ENCODE measurements around the gene C16orf87. TPM values are rescaled to one million over a fixed set of nuclear protein-coding genes. Genes with fewer than 3 reads are reported as not detected.
"Not testable (repeated sequence)": the region's sequence is repeated elsewhere in the genome, so short reads cannot be mapped to it uniquely, and the experiment has no call there.

Gene C16orf87
- total RNA-seq, 2 donors from 2014 or later, result 12.4 to 20.3 TPM

- ATAC-seq (no peak), DNase-seq (no peak)
- H3K36me3 Mint-ChIP-seq (ENCODE audit: low read depth), result peaks cover 10% of the 10 kb centered on the region
- H3K4me3 Mint-ChIP-seq, result no peak overlapping the region
- H3K4me1 Mint-ChIP-seq, result peaks cover 17% of the 10 kb centered on the region
- H3K27me3 Mint-ChIP-seq, result no peaks in the 10 kb centered on the region
- H3K27ac Mint-ChIP-seq, result peak overlapping the region; percentile 72
- no peaks in the 10 kb centered on the region for H3K9me3 ChIP-seq (ENCODE audit: control insufficient read depth, low read length, poor library complexity, severe bottlenecking)
Measured at GRCh38 chr16:46803373-46803772, 27.6 kb downstream of the C16orf87 start.

- Mint-ChIP-seq H3K36me3 (ENCODE audit: low read depth) (peaks cover 7% of the 10 kb centered on the region), H3K4me3 (no peak overlapping the region), H3K27ac (no peak overlapping the region), H3K27me3 (no peaks in the 10 kb centered on the region), H3K4me1 (peaks cover 14% of the 10 kb centered on the region)
- no peak for DNase-seq
- no peak for ATAC-seq
- H3K9me3 ChIP-seq (ENCODE audit: control insufficient read depth, low read length, poor library complexity, severe bottlenecking), result no peaks in the 10 kb centered on the region
Measured at GRCh38 chr16:46801428-46802049, 29.4 kb downstream of the C16orf87 start.

GRCh38 chr16:46800494-46800893 lies 30.5 kb downstream of the C16orf87 start:
- no peak overlapping the region for H3K4me3 Mint-ChIP-seq

GRCh38 chr16:46797501-46797900 lies 33.5 kb downstream of the C16orf87 start:
- ATAC-seq, result no peak
- Mint-ChIP-seq H3K36me3 (ENCODE audit: low read depth) (no peaks in the 10 kb centered on the region), H3K27ac (no peak overlapping the region), H3K4me1 (peaks cover 2% of the 10 kb centered on the region), H3K27me3 (no peaks in the 10 kb centered on the region), H3K4me3 (no peak overlapping the region)
- H3K9me3 ChIP-seq (ENCODE audit: control insufficient read depth, low read length, poor library complexity, severe bottlenecking), result no peaks in the 10 kb centered on the region
- no peak for DNase-seq

More at GRCh38 chr16:46800494-46800893, 30.5 kb downstream of the C16orf87 start:
- H3K9me3 ChIP-seq (ENCODE audit: control insufficient read depth, low read length, poor library complexity, severe bottlenecking), result no peaks in the 10 kb centered on the region
- DNase-seq (no peak), ATAC-seq (no peak)
- H3K4me1 Mint-ChIP-seq, result peaks cover 14% of the 10 kb centered on the region
- no peaks in the 10 kb centered on the region for H3K27me3 Mint-ChIP-seq
- no peak overlapping the region for H3K27ac Mint-ChIP-seq
- peaks cover 7% of the 10 kb centered on the region for H3K36me3 Mint-ChIP-seq (ENCODE audit: low read depth)

GRCh38 chr16:46796764-46797269 lies 34.2 kb downstream of the C16orf87 start:
- ATAC-seq, result no peak
- no peaks in the 10 kb centered on the region for H3K27me3 Mint-ChIP-seq
- H3K4me1 Mint-ChIP-seq, result peaks cover 3% of the 10 kb centered on the region
- no peak overlapping the region for H3K4me3 Mint-ChIP-seq
- H3K9me3 ChIP-seq (ENCODE audit: control insufficient read depth, low read length, poor library complexity, severe bottlenecking), result no peaks in the 10 kb centered on the region
- no peak overlapping the region for H3K27ac Mint-ChIP-seq
- DNase-seq, result no peak
- peaks cover 2% of the 10 kb centered on the region for H3K36me3 Mint-ChIP-seq (ENCODE audit: low read depth)

- no peaks in the 10 kb centered on the region for H3K9me3 ChIP-seq (ENCODE audit: control insufficient read depth, low read length, poor library complexity, severe bottlenecking)
- DNase-seq (no peak), ATAC-seq (no peak)
- H3K27me3 Mint-ChIP-seq, result no peaks in the 10 kb centered on the region
- H3K36me3 Mint-ChIP-seq (ENCODE audit: low read depth), result peaks cover 2% of the 10 kb centered on the region
- no peak overlapping the region for H3K27ac Mint-ChIP-seq
- no peak overlapping the region for H3K4me3 Mint-ChIP-seq
- H3K4me1 Mint-ChIP-seq, result peaks cover 8% of the 10 kb centered on the region
Measured at GRCh38 chr16:46793841-46794240, 37.1 kb downstream of the C16orf87 start.

- H3K4me3 Mint-ChIP-seq, result peak overlapping the region; percentile 77
- H3K27ac Mint-ChIP-seq, result no peak overlapping the region
- no peaks in the 10 kb centered on the region for H3K27me3 Mint-ChIP-seq
Measured at GRCh38 chr16:46790599-46791270, 40.2 kb downstream of the C16orf87 start.

GRCh38 chr16:46789499-46790414 lies 41.2 kb downstream of the C16orf87 start:
- DNase-seq (peak; percentile 61 to 77 (median 75)), ATAC-seq (peak; percentile 97)
- Mint-ChIP-seq H3K4me1 (peaks cover 8% of the 10 kb centered on the region), H3K36me3 (ENCODE audit: low read depth) (peaks cover 2% of the 10 kb centered on the region), H3K4me3 (peak overlapping the region; percentile 77), H3K27ac (no peak overlapping the region), H3K27me3 (no peaks in the 10 kb centered on the region)
- H3K9me3 ChIP-seq (ENCODE audit: control insufficient read depth, low read length, poor library complexity, severe bottlenecking), result no peaks in the 10 kb centered on the region

More at GRCh38 chr16:46790599-46791270, 40.2 kb downstream of the C16orf87 start:
- no peaks in the 10 kb centered on the region for H3K9me3 ChIP-seq (ENCODE audit: control insufficient read depth, low read length, poor library complexity, severe bottlenecking)
- ATAC-seq (no peak), DNase-seq (no peak)
- Mint-ChIP-seq H3K36me3 (ENCODE audit: low read depth) (peaks cover 2% of the 10 kb centered on the region), H3K4me1 (peaks cover 8% of the 10 kb centered on the region)

GRCh38 chr16:46788891-46789474 lies 42.0 kb downstream of the C16orf87 start:
- ATAC-seq (no peak), DNase-seq (no peak)
- peaks cover 2% of the 10 kb centered on the region for H3K36me3 Mint-ChIP-seq (ENCODE audit: low read depth)
- H3K4me3 Mint-ChIP-seq, result no peak overlapping the region
- H3K27ac Mint-ChIP-seq, result no peak overlapping the region
- H3K27me3 Mint-ChIP-seq, result no peaks in the 10 kb centered on the region
- no peaks in the 10 kb centered on the region for H3K9me3 ChIP-seq (ENCODE audit: control insufficient read depth, low read length, poor library complexity, severe bottlenecking)
- peaks cover 8% of the 10 kb centered on the region for H3K4me1 Mint-ChIP-seq

GRCh38 chr16:46787909-46788308 lies 43.1 kb downstream of the C16orf87 start:
- Mint-ChIP-seq H3K27ac (no peak overlapping the region), H3K27me3 (no peaks in the 10 kb centered on the region), H3K4me1 (peaks cover 8% of the 10 kb centered on the region), H3K4me3 (no peak overlapping the region), H3K36me3 (ENCODE audit: low read depth) (peaks cover 4% of the 10 kb centered on the region)
- DNase-seq (no peak), ATAC-seq (no peak)
- no peaks in the 10 kb centered on the region for H3K9me3 ChIP-seq (ENCODE audit: control insufficient read depth, low read length, poor library complexity, severe bottlenecking)

- H3K4me1 Mint-ChIP-seq, result peaks cover 2% of the 10 kb centered on the region
- H3K4me3 Mint-ChIP-seq, result no peak overlapping the region
- peaks cover 4% of the 10 kb centered on the region for H3K27me3 Mint-ChIP-seq
- DNase-seq (no peak), ATAC-seq (no peak)
- peaks cover 2% of the 10 kb centered on the region for H3K36me3 Mint-ChIP-seq (ENCODE audit: low read depth)
- no peak overlapping the region for H3K27ac Mint-ChIP-seq
- H3K9me3 ChIP-seq (ENCODE audit: control insufficient read depth, low read length, poor library complexity, severe bottlenecking), result no peaks in the 10 kb centered on the region
Measured at GRCh38 chr16:46785076-46785845, 45.7 kb downstream of the C16orf87 start.

GRCh38 chr16:46784569-46784968 lies 46.4 kb downstream of the C16orf87 start:
- ATAC-seq; H3K27ac Mint-ChIP-seq; H3K4me3 Mint-ChIP-seq; H3K9me3 ChIP-seq (ENCODE audit: control insufficient read depth, low read length, poor library complexity, severe bottlenecking); DNase-seq; H3K36me3 Mint-ChIP-seq (ENCODE audit: low read depth); H3K4me1 Mint-ChIP-seq; H3K27me3 Mint-ChIP-seq: not testable (repeated sequence)
